Stimulated activated CD4-positive, alpha-beta T cell treated with anti-CD3 and anti-CD28 coated beads, Interleukin-12 subunit alpha, Interleukin-12 subunit beta, amount 100 ng/mL, for 4 hours (primary cell): ENCODE data around the gene SDR42E2.
A peak's percentile ranks its signal among the peaks of the same experiment; 100 is the strongest.
"Not testable (repeated sequence)": the region's sequence is repeated elsewhere in the genome, so short reads cannot be mapped to it uniquely, and the experiment has no call there.

Experiments
- DNase-seq: peaks from one replicate; pipeline ENCODE4 v3.0.0-alpha.2; 2020

The SDR42E2 gene

DNA sequence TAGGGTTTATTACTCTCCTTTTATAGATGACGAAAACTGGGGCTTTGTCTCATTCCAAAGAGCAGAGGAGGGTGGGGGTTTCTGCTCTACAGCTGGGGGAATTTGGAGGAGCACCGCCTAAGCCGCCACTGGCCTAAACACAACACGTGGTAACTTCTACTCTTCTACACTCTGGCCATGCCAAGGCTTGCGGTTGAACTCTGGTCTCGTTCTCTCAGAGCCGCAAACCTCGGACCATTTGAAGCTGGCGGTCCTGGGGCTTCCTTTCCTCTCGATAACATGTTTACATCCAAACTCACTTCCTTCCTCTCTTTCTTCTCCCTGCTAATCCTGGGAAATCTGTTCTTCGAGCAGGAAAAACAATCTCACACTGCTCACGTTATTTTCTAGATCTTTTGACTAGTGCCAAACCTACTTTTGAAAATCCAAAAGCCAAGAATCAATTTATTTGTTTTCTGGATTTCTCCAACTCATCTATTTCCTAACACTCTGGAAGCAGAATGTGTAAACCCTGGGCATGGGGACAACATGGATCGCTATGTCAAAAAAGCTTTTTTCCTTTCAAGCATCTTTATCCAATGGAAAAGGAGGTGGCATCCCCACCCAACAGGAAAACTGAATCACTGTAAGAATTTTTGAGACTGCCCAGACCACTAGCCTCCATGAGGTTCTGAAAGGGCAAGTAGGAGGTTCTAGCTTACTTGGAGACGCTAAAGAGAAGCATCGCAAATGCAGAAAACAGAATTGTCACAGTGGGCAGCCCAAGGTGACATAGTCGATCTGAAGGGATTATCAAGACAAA is 30.2 kb downstream of the SDR42E2 start:
- peak; percentile 54 for DNase-seq

DNA sequence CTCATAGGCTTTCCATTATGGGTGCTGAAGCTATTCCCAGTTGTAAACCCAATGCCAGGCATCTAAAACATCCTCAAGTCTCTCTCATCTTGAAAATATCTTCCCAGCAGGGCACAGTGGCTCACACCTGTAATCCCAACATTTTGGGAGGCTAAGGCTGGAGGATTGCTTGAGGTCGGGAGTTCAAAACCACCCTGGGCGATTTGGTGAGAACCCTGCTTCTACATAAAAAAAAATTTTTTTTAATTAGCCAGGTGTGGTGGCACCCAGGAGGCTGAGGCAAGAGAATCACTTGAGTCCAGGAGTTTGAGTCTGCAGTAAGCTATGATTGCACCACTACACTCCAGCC is 30.7 kb downstream of the SDR42E2 start:
- DNase-seq = no peak

DNA sequence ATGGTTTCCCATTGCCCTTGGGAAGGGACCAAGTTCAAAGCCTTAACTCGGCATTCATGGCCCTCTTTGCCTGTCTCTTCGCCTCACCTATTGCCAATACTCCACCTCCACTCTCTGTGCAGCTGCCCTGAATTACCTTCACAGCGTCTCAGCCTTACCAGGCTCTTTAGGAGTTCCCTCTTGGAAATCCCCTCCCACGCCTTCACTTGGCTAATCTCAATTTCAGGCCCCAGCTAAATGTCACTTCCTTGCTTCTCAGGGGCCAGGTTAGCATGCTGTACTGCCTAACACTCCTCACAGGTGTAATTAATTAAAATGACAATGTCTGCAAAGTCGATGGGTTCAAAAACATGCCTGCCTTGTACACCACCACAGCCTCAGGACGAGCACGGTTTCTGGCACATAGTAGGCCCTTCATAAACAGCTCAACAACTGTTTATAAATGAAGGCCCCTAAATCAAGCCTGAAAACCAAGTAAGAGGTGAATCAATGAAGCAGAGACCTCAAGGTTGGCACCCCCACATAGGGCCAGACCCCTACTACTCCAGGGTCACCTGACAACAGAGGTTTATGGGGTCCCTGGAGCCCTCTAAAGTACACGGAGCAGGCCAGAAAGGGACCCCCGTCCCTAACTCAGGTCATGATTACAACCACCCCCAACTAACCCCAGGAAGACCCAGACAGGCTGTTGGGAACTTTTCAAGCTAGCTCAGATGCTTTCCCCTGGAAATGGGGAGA is 32.6 kb downstream of the SDR42E2 start:
- DNase-seq = no peak

DNA sequence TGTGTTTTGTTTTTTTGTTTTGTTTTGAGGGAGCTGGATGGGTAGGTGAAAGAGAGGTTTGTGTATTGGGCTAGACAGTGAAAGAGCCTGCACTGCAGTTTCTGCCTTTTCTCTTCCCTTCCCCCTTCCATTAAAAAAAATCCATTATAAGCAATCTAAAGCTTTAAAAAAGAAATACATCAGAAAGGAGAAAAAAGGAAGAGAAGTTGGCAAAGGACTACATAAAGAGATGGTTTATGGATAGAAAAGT is 33.1 kb downstream of the SDR42E2 start:
- no peak for DNase-seq

DNA sequence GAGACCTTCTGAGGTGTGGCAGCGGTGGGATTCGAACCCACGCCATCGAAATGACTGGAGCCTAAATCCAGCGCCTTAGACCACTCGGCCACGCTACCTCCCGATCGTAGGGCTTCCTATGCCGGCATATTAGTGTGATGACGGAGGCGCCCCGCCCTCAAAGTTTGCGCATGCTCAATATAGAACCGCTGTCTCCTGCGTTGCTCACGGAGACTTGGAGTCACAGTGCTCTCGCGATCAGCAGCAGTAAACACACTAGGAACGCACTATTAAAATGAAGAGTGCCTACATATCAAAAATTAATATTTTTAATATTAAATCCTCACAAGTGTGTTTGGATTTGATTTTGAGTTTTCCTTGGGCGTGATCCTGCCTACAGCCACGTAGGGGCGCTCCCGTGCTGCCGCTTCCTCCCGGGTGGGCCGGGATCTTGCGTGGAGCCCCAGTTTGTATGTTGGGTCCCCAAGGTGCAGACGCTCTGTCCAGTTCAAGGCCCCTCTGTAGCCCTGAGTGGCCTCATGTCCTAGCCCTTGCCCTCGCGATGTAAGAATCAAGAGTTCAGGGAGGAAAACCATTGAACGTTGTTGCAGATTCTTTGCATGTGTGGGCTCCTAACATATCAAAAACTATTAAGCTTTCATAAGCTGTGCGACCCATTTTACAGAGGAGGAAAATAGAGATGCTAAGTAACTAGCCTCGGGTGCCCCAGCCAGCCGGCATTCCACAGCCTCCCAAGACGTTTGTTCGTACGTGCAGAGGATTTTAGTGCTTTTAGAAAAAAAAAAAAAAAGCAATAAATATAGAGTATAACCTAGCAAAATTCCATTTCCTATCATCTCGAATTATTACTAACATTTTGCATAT is 33.6 kb downstream of the SDR42E2 start:
- DNase-seq = peak; percentile 92

DNA sequence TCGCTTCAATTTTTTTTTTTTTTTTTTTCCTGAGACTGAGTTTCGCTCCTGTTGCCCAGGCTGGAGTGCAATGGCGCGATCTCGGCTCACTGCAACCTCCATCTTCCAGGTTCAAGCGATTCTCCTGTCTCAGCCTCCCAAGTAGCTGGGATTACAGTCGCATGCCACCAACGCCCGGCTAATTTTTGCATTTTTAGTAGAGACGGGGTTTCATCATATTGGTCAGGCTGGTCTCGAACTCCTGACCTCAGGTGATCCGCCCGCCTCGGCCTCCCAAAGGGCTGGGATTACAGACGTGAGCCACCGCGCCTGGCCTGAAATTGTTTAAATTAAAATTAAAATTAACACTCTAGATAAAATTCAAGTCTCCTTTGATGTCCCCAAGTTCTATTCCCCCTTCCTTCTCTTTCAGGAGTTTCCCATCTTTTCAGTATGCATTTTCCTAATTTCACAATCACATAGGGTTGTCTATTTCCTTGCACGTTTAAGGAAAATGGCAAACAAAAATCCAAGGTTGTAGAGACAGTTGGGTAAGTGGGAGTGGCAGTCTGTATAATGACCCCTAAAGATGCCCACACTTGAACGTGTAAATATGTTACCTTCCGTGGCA is 34.4 kb downstream of the SDR42E2 start:
- not testable (repeated sequence) for DNase-seq

DNA sequence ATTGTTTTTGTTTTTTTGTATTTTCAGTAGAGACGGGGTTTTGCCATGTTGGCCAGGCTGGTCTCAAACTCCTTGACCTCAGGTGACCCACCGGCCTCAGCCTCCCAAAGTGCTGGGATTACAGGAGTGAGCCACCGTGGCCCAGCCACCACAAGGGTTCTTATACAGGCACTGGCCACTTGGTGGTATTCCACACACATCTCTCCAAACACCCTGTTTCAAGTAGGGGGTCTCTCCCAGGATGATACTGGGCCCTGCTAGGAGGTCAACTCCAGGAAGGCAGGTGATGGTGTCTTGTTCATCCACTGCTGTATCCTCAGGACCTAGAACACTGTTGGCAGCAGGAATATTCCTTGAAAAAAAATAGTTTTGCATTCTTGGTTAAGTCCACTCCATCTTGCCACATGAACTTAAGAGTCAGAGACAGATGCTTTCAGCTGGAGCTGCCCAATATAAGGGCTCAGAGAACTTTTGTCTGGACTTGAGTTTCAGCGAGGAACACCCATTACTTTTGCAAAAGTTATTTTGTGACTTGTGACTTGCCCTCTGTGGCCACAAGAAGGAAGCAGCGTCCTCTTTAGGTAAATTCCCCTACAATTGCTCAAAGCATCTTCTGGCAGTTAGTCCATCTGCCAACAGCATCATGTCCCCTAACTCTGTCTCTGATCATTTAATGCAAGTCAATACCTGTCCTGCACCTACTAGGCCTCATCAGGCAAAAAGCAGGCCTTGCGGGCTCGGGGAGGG is 36.4 kb downstream of the SDR42E2 start:
- DNase-seq = no peak

DNA sequence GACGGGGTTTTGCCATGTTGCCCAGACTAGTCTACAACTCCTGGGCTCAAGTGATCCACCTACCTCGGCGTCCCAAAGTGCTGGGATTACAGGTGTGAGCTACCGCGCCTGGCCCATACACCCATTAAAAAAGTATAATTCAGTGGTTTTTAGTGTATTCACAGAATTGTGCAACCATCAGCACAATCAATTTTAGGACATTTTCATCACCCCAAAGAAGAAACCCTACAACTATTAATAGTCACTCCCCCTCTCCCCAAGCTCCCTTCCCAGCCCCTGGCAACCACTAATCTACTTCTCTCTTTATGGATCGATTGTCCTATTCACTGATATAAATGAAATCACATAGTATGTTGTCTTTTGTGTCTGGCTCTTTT is 39.9 kb downstream of the SDR42E2 start:
- no peak for DNase-seq

DNA sequence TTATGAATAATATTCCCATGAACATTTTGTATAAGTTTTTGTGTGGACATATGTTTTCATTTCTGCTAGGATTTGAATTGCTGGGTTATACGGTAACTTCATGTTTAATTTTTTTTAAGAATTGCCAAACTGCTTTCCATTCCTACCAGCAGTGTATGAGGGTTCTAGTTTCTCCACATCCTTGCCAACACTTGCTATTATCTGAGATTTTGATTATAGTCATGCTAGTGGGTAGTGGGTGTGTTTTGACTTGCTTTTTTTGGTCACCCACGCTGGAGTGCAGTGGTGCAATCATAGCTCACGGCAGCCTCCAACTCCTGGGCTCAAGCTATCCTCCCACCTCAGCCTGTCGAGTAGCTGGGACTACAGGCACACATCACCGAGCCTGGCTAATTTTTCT is 40.8 kb downstream of the SDR42E2 start:
- DNase-seq = no peak

DNA sequence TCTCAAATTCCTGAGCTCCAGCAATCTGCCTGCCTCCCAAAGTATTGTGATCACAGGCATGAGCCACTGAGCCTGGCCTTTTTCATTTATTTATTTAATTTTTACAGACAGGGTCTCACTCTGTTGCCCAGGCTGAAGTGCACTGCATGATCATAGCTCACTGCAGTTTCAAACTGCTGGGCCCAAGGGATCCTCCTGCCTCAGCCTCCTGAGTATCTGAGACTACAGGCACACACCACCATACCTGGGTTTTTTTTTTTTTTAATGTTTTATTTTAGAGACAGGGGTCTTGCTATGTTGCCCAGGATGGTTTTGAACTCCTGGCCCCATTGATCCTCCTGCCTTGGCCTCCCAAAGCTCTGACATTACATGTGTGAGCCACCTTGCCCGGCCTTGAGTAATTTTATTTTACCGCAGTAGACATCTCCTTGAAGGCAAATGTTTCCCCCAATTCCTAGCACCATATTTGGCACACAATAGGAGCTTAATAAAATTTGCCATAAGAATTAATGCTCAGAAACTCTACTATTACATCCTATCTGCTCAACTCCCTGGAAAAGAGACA is 41.9 kb downstream of the SDR42E2 start:
- DNase-seq = no peak

DNA sequence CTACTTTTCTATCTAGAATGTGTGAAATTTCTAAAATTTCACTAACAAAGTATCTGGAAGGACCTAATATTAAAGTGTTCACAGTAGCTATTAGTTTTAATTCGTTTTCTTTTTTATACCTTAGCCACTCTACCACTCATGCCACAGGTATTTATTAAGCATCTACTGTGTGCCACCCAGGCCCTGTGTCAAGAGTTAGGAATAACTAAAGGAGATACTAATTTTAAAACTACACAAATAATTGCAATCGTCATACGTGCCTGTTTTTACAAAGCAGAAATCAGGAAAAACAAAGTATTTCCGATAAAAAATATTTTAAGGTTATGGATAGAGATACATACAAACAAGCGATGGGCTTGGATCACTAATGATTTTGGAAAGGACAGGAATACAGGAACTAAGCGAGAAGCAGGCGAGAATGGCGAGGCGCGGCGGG is 43.3 kb downstream of the SDR42E2 start:
- no peak for DNase-seq

DNA sequence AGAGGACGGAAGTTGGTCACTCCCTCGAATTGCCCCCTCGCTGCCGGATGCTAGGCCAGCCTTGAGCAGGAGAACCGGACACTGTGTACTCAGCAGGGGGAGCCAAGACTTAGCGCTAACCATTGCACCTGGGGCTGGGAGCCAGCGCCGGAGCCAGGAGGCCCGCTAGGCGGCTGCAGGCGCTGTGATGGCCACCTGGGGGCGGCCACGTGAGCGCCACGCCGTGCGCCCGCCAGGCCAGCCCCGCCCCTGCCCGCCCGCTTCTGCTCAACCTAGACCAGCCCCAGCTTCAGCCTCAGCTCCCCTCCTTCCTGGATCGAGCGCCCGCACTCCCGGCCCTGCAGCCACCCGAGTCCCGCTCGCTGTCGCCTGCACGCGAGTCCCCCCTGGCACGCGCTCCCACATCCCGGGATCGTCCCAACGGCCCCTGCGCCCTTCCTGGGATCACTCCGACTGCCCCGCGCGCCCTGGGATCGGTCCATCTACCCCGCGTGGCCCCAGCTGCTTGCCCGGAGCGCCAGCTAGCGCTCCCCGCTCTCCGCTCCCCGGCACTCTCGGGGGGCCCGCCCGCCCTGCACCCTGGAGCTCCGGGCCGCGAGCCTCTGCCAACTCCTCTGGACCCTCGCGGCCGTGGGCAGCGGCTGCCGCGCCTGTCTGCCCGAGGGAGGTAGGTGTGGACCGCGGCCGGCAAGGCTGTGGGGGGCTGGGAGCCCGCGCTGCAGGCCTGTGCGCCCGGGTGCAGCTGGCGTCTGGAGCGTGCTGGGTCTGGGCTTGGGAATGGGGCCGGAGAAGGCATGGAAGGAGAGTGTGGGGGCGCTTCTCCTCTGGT is 43.9 kb downstream of the SDR42E2 start, which contains the start of gene EEF2K:
Gene EEF2K (plus strand): TSS at position 266 of the 829 bp plus-strand sequence. CDS start 19,452 bp downstream, outside the sequence.
- DNase-seq = peak; percentile 86

DNA sequence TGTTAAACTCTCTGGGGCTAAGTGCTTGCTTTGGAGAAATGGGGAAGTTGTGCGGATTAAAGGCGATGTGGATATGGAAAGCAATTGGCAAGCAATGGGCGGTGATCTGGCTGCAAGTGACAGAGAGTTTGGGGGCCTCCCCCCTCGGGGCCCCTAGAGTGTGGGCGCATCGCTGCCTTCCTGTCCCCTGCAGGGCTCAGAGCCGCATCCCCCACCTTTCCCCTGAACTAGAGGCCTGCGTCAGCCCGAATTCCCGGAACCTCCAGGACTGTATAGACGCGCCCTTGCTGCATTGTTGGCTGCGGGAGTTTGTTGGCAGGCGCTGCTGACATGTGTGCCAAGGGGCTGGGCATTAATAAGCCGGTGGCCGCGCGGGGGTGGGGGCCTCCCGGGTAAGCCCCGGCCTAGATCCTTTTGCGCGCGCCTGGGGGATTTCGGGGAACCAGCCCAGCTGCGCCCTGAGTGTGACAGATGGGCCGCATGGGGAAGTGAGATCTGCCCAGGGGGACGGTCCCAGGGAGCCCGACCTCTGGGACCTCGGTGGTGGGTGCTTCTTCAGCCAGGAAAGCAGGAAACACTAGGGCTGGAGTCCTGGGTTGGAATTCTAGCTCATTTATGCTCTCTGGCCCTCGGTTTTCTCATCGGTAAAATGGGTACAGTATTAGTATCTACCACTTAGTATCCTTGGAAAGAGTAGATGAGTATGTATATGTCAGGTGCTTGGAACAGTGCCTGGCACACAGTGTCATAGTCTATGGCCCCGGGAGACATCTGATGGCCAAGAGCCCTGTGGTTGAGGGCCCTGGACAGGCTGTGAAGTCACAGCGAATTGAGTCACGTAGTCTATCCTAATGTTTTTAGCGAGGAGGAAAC is 44.8 kb downstream of the SDR42E2 start:
- DNase-seq = peak; percentile 65

DNA sequence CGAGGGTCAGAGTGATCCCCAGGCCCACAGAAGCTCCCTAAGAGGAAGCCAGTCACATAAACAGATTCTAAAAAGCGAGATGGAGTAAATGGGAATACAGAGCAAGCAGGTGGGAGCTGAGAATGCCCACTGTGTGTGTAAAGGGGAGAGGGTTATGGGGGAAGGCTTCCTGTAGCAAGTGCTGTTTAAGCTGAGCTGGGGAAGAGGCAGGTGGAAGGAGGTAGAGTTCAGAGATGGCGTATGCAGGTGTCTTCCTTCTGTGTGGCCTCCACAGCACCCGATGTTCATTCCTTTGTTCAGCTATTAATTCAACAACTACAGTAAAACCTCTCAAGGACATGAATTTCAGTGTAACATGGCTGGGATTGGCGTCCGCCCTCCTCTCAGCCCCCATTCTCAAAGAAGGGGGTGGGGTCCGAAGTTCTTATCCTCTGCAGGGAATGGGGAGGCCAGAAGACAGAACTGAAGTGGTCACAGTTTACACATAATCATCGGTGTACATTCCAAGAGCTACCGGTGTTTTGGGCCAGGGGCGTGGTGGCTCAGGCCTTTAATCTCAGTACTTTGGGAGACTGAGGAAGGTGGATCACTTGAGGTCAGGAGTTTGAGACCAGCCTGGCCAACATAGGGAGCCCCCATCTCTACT is 45.5 kb downstream of the SDR42E2 start:
- no peak for DNase-seq

DNA sequence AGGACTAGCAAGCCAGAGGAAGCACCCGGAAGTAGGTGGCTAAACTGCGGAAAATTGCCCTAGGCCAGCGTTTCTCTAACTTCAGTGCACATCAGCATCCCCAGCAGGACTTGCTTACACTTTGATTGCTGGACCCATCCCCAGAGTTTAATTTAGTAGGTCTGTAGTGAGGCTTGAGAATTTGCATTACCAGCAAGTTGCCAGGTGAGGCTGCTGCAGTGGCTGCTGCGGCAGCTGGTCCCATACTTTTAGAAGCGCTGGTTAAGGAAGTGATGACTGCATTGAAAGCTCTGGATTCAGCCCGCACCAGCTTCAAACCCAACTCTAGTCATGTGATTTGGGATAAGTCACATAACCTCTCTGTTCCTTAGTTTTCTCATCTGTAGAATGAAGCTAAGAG is 48.0 kb downstream of the SDR42E2 start:
- no peak for DNase-seq

DNA sequence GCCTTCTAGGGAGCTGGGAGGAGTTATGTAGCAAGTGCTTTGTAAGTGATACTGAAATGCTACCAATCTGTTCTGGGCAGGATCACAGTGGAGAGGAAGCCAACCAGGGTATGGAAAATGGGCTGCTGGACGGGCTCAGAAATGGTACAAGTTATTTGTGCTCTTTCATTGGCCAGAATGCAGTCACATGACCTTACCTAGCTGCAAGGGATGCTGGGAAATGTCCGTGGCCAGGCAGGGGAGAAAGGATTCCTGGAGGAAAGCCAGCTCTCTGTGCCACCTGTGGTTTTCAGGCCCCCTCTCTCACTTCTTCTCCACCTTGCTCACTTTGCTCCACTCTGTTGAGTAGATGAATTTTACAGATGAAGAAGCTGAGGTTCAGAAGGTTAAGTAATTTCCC is 48.5 kb downstream of the SDR42E2 start:
- no peak for DNase-seq

DNA sequence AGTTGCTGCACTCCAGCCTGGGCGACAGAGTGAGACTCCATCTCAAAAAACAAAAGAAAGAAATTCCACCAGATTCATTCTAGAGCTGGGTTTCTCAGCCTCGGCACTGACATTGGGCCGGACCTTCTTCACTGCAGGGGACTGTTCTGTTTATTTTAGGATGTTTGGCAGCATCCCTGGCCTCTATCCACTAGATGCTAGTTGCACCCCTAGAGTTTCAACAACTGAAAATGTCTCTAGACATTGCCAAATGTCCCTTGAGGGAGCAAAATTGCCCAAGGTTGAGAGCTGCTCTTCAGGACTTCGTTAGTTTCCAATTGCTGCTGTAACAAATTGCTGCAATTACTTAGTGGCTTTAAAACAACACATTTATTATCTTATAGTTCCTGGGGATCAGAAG is 50.9 kb downstream of the SDR42E2 start:
- no peak for DNase-seq

DNA sequence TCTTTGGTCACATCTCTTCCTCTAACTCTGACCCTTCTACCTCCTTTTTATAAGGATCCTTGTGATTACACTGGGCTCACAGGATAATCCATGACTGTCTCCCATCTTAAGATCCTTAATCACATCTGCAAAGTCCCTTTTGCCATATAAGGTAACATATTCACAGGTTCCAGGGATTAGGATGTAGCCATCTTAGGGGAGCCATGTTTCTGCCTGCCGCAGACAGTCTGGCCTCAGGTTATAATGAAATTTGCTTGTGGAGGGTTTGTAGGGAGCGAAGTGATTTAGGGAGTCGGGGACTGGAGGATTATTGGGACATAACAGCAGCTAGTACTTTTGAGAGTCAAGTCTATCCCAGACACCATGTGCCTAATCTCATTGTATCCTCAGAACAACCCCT is 51.5 kb downstream of the SDR42E2 start:
- DNase-seq = no peak

DNA sequence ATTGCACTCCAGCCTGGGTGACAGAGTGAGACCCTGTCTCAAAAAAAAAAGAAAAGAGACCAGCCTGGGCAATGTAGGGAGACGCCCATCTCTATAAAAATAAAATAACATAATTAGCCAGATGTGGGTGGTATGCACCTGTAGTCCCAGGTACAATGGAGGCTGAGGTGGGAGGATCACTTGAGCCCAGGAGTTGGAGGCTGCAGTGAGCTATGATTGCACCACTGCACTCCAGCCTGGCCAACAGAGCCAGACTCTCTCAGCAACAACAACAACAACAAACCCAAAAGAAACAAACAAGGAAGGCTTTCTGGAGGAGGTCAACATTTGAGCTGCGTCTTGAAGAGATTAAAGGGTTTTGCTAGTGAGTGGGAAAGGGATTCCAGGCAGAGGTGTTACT is 52.1 kb downstream of the SDR42E2 start:
- DNase-seq = no peak

DNA sequence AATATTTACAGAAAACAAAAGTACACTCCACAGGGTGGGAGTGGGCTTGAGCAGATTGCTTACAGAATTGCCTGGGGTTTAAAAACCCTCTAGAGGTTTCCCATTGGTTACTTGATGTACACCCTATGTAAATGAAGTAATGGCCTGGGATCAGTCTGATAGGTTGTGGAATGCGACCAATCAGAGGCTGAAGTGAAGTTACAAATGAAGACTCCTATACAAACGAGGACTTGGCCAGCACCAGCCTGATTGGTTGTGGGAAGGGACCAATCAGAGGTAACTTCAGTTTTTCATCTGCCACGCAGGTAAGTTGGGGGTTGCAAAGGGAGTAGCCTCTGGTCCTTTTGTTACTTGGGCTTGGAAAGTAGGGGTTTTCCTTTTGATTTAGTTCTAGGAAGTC is 52.6 kb downstream of the SDR42E2 start:
- no peak for DNase-seq
